Erythroblast (primary cell): ENCODE data around the gene KCNMA1.

ENCODE experiments used
- GATA1 ChIP-seq: IDR thresholded peaks from 2 replicates; pipeline ENCODE4 v1.6.1; 2011; ENCODE audit warnings: low read depth, mild to moderate bottlenecking, control low read depth, low read length, moderate library complexity
- POLR2A ChIP-seq: IDR thresholded peaks from 2 replicates; pipeline ENCODE4 v1.6.1; 2011; ENCODE audit warnings: mild to moderate bottlenecking, low read length

DNA sequence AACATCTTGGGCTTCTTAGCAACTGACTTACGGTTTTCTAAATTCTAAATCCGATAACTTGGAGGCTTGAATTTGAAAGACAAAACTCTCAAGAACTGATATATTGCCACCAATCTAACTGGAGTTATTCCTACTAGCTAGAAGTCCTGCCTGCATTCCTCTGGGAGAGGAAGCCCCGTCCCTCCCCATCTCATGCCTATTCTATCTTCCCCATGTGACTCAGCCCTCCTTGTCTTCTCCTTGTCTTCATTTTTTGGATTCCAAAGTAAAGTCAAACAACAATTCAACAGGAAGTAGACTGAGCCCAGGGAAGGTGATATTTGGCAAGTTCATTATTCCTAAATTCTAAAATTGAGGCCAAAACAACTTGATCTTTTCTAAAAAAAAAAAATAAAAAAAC, 587.7 kb downstream of the KCNMA1 start:
- TF ChIP-seq POLR2A: no peak
- TF ChIP-seq GATA1: no peak
